Parathyroid adenoma (tissue), 2 donors: ENCODE data around the gene PRKG1.
"Not testable (repeated sequence)": the region's sequence is repeated elsewhere in the genome, so short reads cannot be mapped to it uniquely, and the experiment has no call there.

Source experiments
- H2AFZ ChIP-seq: fragments of 300-600 bp; sonication (generic); one replicate; pipeline ENCODE4 v1.7.0; 2017; ENCODE audit warnings: antibody characterized with exemption, mild to moderate bottlenecking
- H3K27ac ChIP-seq: fragments of 300-600 bp; sonication (generic); one replicate; pipeline ENCODE4 v1.7.0; 2017
- H3K27me3 ChIP-seq: fragments of 300-600 bp; sonication (generic); one replicate; pipeline ENCODE4 v1.7.0; 2017; ENCODE audit warnings: low read length; ENCODE audit not compliant: control insufficient read depth, insufficient read depth
- H3K36me3 ChIP-seq: fragments of 300-600 bp; sonication (generic); one replicate; pipeline ENCODE4 v1.7.0; 2017; ENCODE audit warnings: low read length; ENCODE audit not compliant: control insufficient read depth, insufficient read depth
- H3K4me1 ChIP-seq: fragments of 300-600 bp; sonication (generic); one replicate; pipeline ENCODE4 v1.7.0; 2017; ENCODE audit warnings: control low read depth
- H3K4me2 ChIP-seq: fragments of 300-600 bp; sonication (generic); one replicate; pipeline ENCODE4 v1.7.0; 2017; ENCODE audit warnings: low read length
- H3K4me3 ChIP-seq: fragments of 300-600 bp; sonication (generic); one replicate; pipeline ENCODE4 v1.7.0; 2017; ENCODE audit warnings: low read depth, low read length
- H3K79me2 ChIP-seq: fragments of 300-600 bp; sonication (generic); one replicate; pipeline ENCODE4 v1.7.0; 2017; ENCODE audit warnings: control low read depth
- H3K9ac ChIP-seq: fragments of 300-600 bp; sonication (generic); one replicate; pipeline ENCODE4 v1.7.0; 2017; ENCODE audit warnings: mild to moderate bottlenecking
- H3K9me3 ChIP-seq: fragments of 300-600 bp; sonication (generic); one replicate; pipeline ENCODE4 v1.7.0; 2017; ENCODE audit warnings: low read length; ENCODE audit not compliant: control insufficient read depth
- TF ChIP-seq, protein P1 (sequence below): fragments of 300-600 bp; sonication (generic); IDR thresholded peaks from one replicate; pipeline ENCODE4 v1.7.0; 2017; ENCODE audit warnings: antibody characterized with exemption, mild to moderate bottlenecking
- donor health status: primary hyperparathyroidism.

PRKG1 gene

DNA sequence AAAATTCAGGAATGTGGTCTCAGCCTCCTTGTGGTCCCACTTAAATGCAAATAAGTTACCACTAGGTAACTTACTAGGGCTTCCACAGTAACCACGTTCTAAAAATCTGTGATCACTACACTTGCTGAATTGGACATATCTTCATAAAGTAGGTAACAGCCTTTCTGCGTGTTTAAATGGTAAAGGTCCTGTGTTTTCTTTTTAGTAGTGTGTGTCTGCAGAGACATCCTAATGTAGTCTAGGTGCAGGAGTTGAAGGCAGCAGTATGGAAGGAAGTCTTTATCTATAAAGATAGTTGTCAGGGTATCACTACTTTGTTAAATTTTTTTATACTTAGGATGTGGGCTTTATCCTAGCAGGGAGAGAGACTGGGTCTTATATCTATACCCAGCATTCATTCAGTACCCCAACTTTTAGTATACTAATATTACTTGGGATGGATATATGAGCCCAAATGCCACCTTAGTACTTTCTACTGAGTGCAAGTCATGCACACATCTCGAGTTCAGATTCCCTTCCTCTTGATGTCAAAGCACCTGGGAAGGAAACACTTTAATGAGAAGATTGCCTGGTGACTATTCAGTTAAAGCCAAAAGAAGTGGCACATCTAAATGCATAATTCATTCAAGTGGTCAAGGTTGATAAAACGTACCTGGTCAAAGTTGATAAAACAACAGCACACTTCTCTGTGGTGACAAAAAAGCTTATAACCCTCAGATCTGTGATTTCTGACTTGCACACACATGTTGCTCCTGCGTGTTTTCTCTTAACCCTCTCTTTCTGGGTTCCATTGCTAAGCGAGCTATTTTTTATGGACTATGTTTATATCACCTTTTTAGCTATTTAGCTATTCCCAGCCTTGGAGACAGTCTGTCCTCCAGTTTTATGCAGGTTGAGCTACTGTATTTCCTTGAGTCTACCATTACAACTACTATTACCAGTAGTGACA, 958.7 kb downstream of the PRKG1 start:
- H3K4me2 ChIP-seq = no peak overlapping the region
- H3K4me1 ChIP-seq = no peaks in the 10 kb centered on the region
- no peaks in the 10 kb centered on the region for H3K27me3 ChIP-seq
- no peaks in the 10 kb centered on the region for H3K9me3 ChIP-seq
- H3K27ac ChIP-seq = no peak overlapping the region
- TF ChIP-seq, protein P1, sequence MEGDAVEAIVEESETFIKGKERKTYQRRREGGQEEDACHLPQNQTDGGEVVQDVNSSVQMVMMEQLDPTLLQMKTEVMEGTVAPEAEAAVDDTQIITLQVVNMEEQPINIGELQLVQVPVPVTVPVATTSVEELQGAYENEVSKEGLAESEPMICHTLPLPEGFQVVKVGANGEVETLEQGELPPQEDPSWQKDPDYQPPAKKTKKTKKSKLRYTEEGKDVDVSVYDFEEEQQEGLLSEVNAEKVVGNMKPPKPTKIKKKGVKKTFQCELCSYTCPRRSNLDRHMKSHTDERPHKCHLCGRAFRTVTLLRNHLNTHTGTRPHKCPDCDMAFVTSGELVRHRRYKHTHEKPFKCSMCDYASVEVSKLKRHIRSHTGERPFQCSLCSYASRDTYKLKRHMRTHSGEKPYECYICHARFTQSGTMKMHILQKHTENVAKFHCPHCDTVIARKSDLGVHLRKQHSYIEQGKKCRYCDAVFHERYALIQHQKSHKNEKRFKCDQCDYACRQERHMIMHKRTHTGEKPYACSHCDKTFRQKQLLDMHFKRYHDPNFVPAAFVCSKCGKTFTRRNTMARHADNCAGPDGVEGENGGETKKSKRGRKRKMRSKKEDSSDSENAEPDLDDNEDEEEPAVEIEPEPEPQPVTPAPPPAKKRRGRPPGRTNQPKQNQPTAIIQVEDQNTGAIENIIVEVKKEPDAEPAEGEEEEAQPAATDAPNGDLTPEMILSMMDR = no peak
- H3K9ac ChIP-seq = no peak overlapping the region
- H3K79me2 ChIP-seq = no peaks in the 10 kb centered on the region
- H3K4me3 ChIP-seq = no peak overlapping the region
- H3K36me3 ChIP-seq = peaks cover 3% of the 10 kb centered on the region
- no peak overlapping the region for H2AFZ ChIP-seq

DNA sequence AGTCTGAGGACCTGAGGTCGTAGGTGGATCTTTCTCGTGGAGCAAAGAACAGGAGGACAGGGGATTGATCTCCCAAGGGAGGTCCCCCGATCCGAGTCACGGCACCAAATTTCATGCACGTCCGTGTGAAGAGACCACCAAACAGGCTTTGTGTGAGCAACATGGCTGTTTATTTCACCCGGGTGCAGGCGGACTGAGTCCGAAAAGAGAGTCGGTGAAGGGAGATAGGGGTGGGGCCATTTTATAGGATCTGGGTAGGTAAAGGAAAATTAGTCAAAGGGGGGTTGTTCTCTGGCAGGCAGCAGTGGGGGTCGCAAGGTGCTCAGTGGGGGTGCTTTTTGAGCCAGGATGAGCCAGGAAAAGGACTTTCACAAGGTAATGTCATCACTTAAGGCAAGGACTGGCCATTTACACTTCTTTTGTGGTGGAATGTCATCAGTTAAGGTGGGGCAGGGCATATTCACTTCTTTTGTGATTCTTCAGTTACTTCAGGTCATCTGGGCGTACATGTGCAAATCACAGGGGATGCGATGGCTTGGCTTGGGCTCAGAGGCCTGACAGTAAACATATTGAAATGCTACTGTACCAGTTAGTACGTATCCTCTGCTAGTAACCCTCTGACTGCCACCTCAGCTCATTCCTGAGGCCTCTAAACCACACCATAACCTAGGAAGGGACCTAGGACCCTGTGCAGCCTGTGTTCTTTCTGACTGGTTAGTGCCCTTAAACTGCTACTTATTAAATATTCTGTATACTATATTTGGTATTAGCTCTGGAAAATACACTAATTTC, 964.9 kb downstream of the PRKG1 start:
- not testable (repeated sequence) for H3K27ac ChIP-seq, H3K4me1 ChIP-seq, H3K9ac ChIP-seq, H3K4me3 ChIP-seq, H3K9me3 ChIP-seq, H2AFZ ChIP-seq, H3K4me2 ChIP-seq, H3K79me2 ChIP-seq, H3K36me3 ChIP-seq, H3K27me3 ChIP-seq

DNA sequence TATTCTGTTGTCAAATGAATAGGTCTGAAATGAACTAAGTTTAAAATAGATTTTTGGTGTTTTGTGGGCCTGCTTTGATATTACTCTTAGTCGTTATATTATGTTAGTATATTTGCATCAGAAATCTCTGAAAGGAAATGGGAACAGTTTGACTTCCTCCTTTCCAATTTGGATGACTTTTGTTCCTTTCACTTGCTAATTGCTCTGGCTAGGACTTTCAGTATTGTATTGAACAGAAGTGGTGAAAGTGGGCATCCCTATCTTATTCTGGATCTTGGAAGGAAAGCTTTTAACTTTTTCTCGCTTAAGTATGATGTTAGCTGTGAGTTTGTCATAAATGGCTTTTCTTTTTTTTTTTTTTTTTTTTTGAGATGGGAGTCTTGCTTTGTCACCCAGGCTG, 966.2 kb downstream of the PRKG1 start:
- H3K4me3 ChIP-seq = no peak overlapping the region
- no peak overlapping the region for H3K9ac ChIP-seq
- no peak overlapping the region for H2AFZ ChIP-seq
- no peak overlapping the region for H3K27ac ChIP-seq
- TF ChIP-seq, protein P1 = no peak
- H3K9me3 ChIP-seq = no peaks in the 10 kb centered on the region
- no peak overlapping the region for H3K4me2 ChIP-seq
- no peaks in the 10 kb centered on the region for H3K27me3 ChIP-seq
- H3K36me3 ChIP-seq = no peaks in the 10 kb centered on the region
- no peaks in the 10 kb centered on the region for H3K4me1 ChIP-seq
- no peaks in the 10 kb centered on the region for H3K79me2 ChIP-seq

- no peak overlapping the region for H3K9ac ChIP-seq
- TF ChIP-seq, protein P1 = no peak
These were observed 969.5 kb downstream of the PRKG1 start for GRCh38 chr10:52043811-52044210.

GRCh38 chr10:52048051-52048450, 973.8 kb downstream of the PRKG1 start:
- Histone ChIP-seq H3K9ac (no peak overlapping the region), H3K4me1 (no peaks in the 10 kb centered on the region), H2AFZ (no peak overlapping the region), H3K27ac (no peak overlapping the region), H3K4me2 (no peak overlapping the region), H3K79me2 (no peaks in the 10 kb centered on the region), H3K4me3 (no peak overlapping the region), H3K9me3 (no peaks in the 10 kb centered on the region), H3K27me3 (no peaks in the 10 kb centered on the region), H3K36me3 (no peaks in the 10 kb centered on the region)
- TF ChIP-seq, protein P1 = no peak

More at GRCh38 chr10:52043811-52044210, 969.5 kb downstream of the PRKG1 start:
- Histone ChIP-seq H3K27ac (no peak overlapping the region), H3K4me2 (no peak overlapping the region), H2AFZ (no peak overlapping the region), H3K27me3 (no peaks in the 10 kb centered on the region), H3K79me2 (no peaks in the 10 kb centered on the region), H3K4me3 (no peak overlapping the region), H3K9me3 (no peaks in the 10 kb centered on the region), H3K36me3 (no peaks in the 10 kb centered on the region), H3K4me1 (no peaks in the 10 kb centered on the region)
